Activated CD8-positive, alpha-beta memory T cell treated with anti-CD3 and anti-CD28 coated beads for 1 hour (primary cell): Measurements from ENCODE around the gene DAB2.
"Not testable (repeated sequence)": the region's sequence is repeated elsewhere in the genome, so short reads cannot be mapped to it uniquely, and the experiment has no call there.

Experiments used
- DNase-seq, 2 donors: peaks; one replicate each; pipeline ENCODE4 v3.0.0-alpha.2; 2020; ENCODE audit warnings: low read depth in 1 of 2; ENCODE audit errors: extremely low read depth in 1 of 2

Gene DAB2

GRCh38 chr5:39422728-39423285 is 2.0 kb downstream of the DAB2 start:
- DNase-seq, result no peak

GRCh38 chr5:39422036-39422606 is 2.7 kb downstream of the DAB2 start:
- DNase-seq, result no peak

GRCh38 chr5:39420482-39421145 is 4.2 kb downstream of the DAB2 start:
- no peak for DNase-seq

GRCh38 chr5:39419796-39420195 is 5.0 kb downstream of the DAB2 start:
- no peak for DNase-seq

- DNase-seq, result no peak
These were observed 6.8 kb downstream of the DAB2 start for GRCh38 chr5:39417979-39418378.

GRCh38 chr5:39415201-39415600 is 9.6 kb downstream of the DAB2 start:
- no peak for DNase-seq

- no peak for DNase-seq
These were observed 10.4 kb downstream of the DAB2 start for GRCh38 chr5:39414426-39414825.

- DNase-seq, result no peak
These were observed 11.0 kb downstream of the DAB2 start for GRCh38 chr5:39413771-39414170.

GRCh38 chr5:39412721-39413394 is 11.9 kb downstream of the DAB2 start:
- DNase-seq, result no peak

GRCh38 chr5:39411985-39412384 is 12.8 kb downstream of the DAB2 start:
- no peak for DNase-seq

GRCh38 chr5:39411061-39411460 is 13.7 kb downstream of the DAB2 start:
- no peak for DNase-seq

- no peak for DNase-seq
These were observed 15.7 kb downstream of the DAB2 start for GRCh38 chr5:39409033-39409432.

GRCh38 chr5:39405083-39405843 is 19.5 kb downstream of the DAB2 start:
- DNase-seq, result no peak

- not testable (repeated sequence) for DNase-seq
These were observed 21.0 kb downstream of the DAB2 start for GRCh38 chr5:39403761-39404160.

GRCh38 chr5:39402140-39402539 is 22.6 kb downstream of the DAB2 start:
- not testable (repeated sequence) for DNase-seq

- no peak for DNase-seq
These were observed 23.8 kb downstream of the DAB2 start for GRCh38 chr5:39400713-39401578.

- no peak for DNase-seq
These were observed 25.4 kb downstream of the DAB2 start for GRCh38 chr5:39399135-39400036.

- DNase-seq, result no peak
These were observed 27.9 kb downstream of the DAB2 start for GRCh38 chr5:39396843-39397242.

GRCh38 chr5:39395521-39395920 is 29.3 kb downstream of the DAB2 start:
- DNase-seq, result no peak
